Sigmoid colon (tissue), 7 donors: ENCODE data around the gene NUDT1. TPM values are rescaled to one million over a fixed set of nuclear protein-coding genes. Genes with fewer than 3 reads are reported as not detected.

Experiments
- DNase-seq: peaks from one replicate; pipeline ENCODE4 v3.0.0-alpha.2; 2019
- H3K27ac ChIP-seq, 4 donors: fragments of 200-600 bp; sonication (generic); one replicate each; pipeline ENCODE4 v1.5.1; 2016 to 2019; ENCODE audit warnings: mild to moderate bottlenecking in 1 of 4
- H3K27me3 ChIP-seq, 3 donors: fragments of 200-600 bp; sonication (generic); one replicate each; pipeline ENCODE4 v1.5.1; 2019; ENCODE audit warnings: mild to moderate bottlenecking in 1 of 3
- H3K36me3 ChIP-seq, 4 donors: fragments of 200-600 bp; sonication (generic); one replicate each; pipeline ENCODE4 v1.5.1; 2016 to 2019
- H3K4me1 ChIP-seq, 4 donors: fragments of 200-600 bp; sonication (generic); one replicate each; pipeline ENCODE4 v1.5.1; 2017 to 2019
- H3K4me3 ChIP-seq, 4 donors: fragments of 200-600 bp; sonication (generic); one replicate each; pipeline ENCODE4 v1.5.1; 2017 to 2019; ENCODE audit warnings: mild to moderate bottlenecking in 2 of 4, moderate library complexity in 1 of 4
- H3K9me3 ChIP-seq, 4 donors: fragments of 200-600 bp in 3 of 4; sonication (generic) in 3 of 4; one replicate each; pipeline versions ENCODE4 v1.5.1 to v1.6.1; 2013 to 2019
- EP300 ChIP-seq, 4 donors: sonication (generic); formaldehyde crosslinking; IDR thresholded peaks; one replicate each; pipeline ENCODE4 v1.6.1; 2017; ENCODE audit warnings: antibody characterized with exemption in 4 of 4
- POLR2A ChIP-seq, 2 donors: fragments of 450-650 bp; IDR thresholded peaks; one replicate each; pipeline ENCODE4 v1.6.1; 2016; ENCODE audit warnings: antibody characterized with exemption in 2 of 2, mild to moderate bottlenecking in 2 of 2, moderate library complexity in 2 of 2
- POLR2AphosphoS5 ChIP-seq, 4 donors: sonication (generic); formaldehyde crosslinking; IDR thresholded peaks; one replicate each; pipeline ENCODE4 v1.6.1; 2017; ENCODE audit warnings: antibody characterized with exemption in 4 of 4
- WGBS, 2 donors: extraction: QIAGEN DNeasy Blood & Tissue Kit; methylation state at CpG; one replicate each; pipeline ENCODE4 v1.1.7; 2013; 5-methylcytosine and 5-hydroxymethylcytosine counted together
- intact Hi-C: fragments of 100-400 bp; cut with DNase I; formaldehyde crosslinking; loops from one replicate; pipeline ENCODE4 v1.15.1; 2023
- polyA plus RNA-seq, 3 donors: library from polyadenylated mRNA; stranded (reverse); fragments of 200-250 nt; gene quantifications; one replicate each; pipeline ENCODE4 v1.2.3, GENCODE V29; 2013
- total RNA-seq, 4 donors: library from RNA; depleted of rRNA; stranded (reverse); fragments of >200 nt; gene quantifications; one replicate each; pipeline ENCODE4 v1.1.0, GENCODE V29; 2016
- TF ChIP-seq, protein P1 (sequence below), 4 experiments: fragments of 450-650 bp in 3 of 4; fragments of 200-600 bp in 1 of 4; IDR thresholded peaks; one replicate each; pipeline ENCODE4 v1.5.1; 2016 to 2019; ENCODE audit warnings: antibody characterized with exemption in 4 of 4, mild to moderate bottlenecking in 3 of 4, moderate library complexity in 2 of 4
- donor health status: healthy with polysubstance abuse.
- donor health status: Bipolar disorder and iron deficiency.
- donor health status: healthy.

NUDT1 gene
- total and polyA plus RNA-seq, 7 donors = 13.3 to 46.9 (median 27.0) TPM

DNA sequence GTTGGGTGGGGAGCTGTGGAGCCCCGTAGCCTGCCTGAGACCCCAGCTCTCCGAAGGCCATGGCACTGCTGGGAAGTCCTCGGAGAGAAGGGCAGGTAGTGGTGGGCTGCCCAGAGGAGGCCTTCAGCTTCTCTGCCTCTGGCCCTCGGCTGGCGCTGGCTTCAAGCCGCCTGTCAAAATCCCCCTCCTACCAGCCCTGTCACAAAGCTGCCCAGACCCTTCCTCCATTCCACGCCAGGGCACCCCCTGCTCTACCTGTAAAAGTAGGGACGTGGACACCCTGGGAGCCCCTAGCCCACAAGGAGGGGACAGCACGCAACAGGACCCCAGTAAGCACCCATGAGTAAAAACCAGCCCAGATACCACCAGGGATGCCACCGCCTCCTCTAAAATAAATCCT is 40.9 kb upstream of the NUDT1 start:
- WGBS, 2 donors = 96 to 99% methylated on average over 10 of the region's 10 CpGs
- Histone ChIP-seq H3K9me3 (no peaks in the 10 kb centered on the region), H3K4me1 (peaks cover 0 to 40% (median 36%) of the 10 kb centered on the region in 4 donors), H3K36me3 (peaks cover 0 to 28% (median 11%) of the 10 kb centered on the region in 4 donors), H3K27ac (no peak overlapping the region), H3K4me3 (no peak overlapping the region), H3K27me3 (no peaks in the 10 kb centered on the region)
- intact Hi-C loops = loop anchor here (10.0 kb wide), 1 partner anchor 386 kb away; no protein-coding TSS in a partner anchor
- DNase-seq = no peak
- TF ChIP-seq, protein P1, sequence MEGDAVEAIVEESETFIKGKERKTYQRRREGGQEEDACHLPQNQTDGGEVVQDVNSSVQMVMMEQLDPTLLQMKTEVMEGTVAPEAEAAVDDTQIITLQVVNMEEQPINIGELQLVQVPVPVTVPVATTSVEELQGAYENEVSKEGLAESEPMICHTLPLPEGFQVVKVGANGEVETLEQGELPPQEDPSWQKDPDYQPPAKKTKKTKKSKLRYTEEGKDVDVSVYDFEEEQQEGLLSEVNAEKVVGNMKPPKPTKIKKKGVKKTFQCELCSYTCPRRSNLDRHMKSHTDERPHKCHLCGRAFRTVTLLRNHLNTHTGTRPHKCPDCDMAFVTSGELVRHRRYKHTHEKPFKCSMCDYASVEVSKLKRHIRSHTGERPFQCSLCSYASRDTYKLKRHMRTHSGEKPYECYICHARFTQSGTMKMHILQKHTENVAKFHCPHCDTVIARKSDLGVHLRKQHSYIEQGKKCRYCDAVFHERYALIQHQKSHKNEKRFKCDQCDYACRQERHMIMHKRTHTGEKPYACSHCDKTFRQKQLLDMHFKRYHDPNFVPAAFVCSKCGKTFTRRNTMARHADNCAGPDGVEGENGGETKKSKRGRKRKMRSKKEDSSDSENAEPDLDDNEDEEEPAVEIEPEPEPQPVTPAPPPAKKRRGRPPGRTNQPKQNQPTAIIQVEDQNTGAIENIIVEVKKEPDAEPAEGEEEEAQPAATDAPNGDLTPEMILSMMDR (IDR thresholded peaks at IDR 0.05) = no peak
- TF ChIP-seq POLR2AphosphoS5 (IDR thresholded peaks at IDR 0.05) = no peak

- no peak for DNase-seq
- no peak overlapping the region for H3K27ac ChIP-seq
- intact Hi-C loops = loop anchor here (10.0 kb wide), 1 partner anchor 387 kb away; no protein-coding TSS in a partner anchor
Measured at GRCh38 chr7:2201686-2202360, 40.2 kb upstream of the NUDT1 start.

GRCh38 chr7:2202361-2202761 is 39.7 kb upstream of the NUDT1 start:
- no peaks in the 10 kb centered on the region for H3K9me3 ChIP-seq
- peaks cover 0 to 26% (median 11%) of the 10 kb centered on the region in 4 donors for H3K36me3 ChIP-seq
- intact Hi-C loops = loop anchor here (10.0 kb wide), 1 partner anchor 388 kb away; no protein-coding TSS in a partner anchor
- DNase-seq = peak; percentile 58
- H3K27me3 ChIP-seq = no peaks in the 10 kb centered on the region
- H3K27ac ChIP-seq = no peak overlapping the region
- H3K4me1 ChIP-seq = peaks cover 0 to 40% (median 36%) of the 10 kb centered on the region in 4 donors
- TF ChIP-seq POLR2AphosphoS5 (IDR thresholded peaks at IDR 0.05) = no peak
- TF ChIP-seq, protein P1 (IDR thresholded peaks at IDR 0.05) = no peak
- TF ChIP-seq POLR2A (IDR thresholded peaks at IDR 0.05) = no peak
- no peak for TF ChIP-seq EP300 (IDR thresholded peaks at IDR 0.05)
- whole genome bisulfite sequencing, 2 donors = 90 to 92% methylated on average over 14 of the region's 14 CpGs
- no peak overlapping the region for H3K4me3 ChIP-seq

More at GRCh38 chr7:2201686-2202360, 40.2 kb upstream of the NUDT1 start:
- Histone ChIP-seq H3K4me1 (peaks cover 0 to 40% (median 36%) of the 10 kb centered on the region in 4 donors), H3K36me3 (peaks cover 0 to 23% (median 9%) of the 10 kb centered on the region in 4 donors), H3K9me3 (no peaks in the 10 kb centered on the region), H3K27me3 (no peaks in the 10 kb centered on the region), H3K4me3 (no peak overlapping the region)
- TF ChIP-seq, protein P1 (IDR thresholded peaks at IDR 0.05) = no peak
- TF ChIP-seq EP300 (IDR thresholded peaks at IDR 0.05) (no peak), POLR2AphosphoS5 (IDR thresholded peaks at IDR 0.05) (no peak), POLR2A (IDR thresholded peaks at IDR 0.05) (no peak)
- 87 to 93% methylated on average over 31 of the region's 31 CpGs for WGBS, 2 donors

DNA sequence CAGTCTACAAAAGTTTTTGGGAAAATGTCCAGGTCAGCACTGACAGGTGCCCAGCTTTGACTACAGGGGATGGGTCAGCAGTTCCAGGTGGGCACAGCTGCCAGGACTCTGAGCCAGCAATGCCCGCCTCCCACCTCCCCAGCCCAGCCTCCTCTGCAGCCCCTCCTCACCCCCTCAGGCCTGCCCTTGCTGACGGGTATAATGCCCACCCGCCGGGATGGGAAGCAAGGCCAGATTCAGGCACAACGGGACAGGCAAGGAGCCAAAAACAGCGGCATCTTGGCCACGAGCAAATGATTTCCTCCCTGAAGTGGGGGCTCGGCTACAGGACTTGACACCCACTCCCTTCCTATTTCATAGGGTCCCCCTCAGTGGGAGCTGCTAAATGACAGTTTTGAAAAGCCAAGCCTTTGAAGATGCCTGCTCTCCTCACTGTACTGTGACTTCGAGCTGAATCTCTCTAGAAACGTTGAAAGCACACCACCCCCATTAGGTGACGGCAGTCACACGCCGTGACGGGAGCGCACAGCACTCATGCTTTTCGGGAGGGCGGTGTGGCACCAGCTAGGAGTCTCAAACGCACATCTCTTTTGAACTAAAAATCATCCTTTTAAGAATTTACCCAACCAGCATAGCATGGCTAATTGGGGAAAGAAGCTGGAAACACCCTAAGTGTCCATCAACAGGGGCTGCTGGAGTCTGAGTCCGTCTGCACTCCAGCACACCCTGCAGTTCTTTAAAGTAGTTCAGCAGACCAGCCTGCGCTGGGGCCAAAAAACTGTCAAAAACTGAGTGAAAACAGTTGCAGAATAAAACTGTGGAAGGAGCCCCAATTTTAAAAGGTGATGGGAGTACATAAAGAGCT is 38.9 kb upstream of the NUDT1 start:
- no peaks in the 10 kb centered on the region for H3K27me3 ChIP-seq
- peak overlapping the region in 3 of 4 donors; percentile 40 to 65 (median 60) for H3K27ac ChIP-seq
- peaks cover 0 to 34% (median 13%) of the 10 kb centered on the region in 4 donors for H3K36me3 ChIP-seq
- intact Hi-C loops = loop anchor here (1.0 to 10.0 kb wide), 2 partner anchors 28 to 388 kb away; no protein-coding TSS in a partner anchor
- WGBS, 2 donors = 90 to 91% methylated on average over 20 of the region's 20 CpGs
- peak in 3 of 4 donors; percentile 16 to 81 (median 71) for TF ChIP-seq POLR2AphosphoS5 (IDR thresholded peaks at IDR 0.05)
- TF ChIP-seq POLR2A (IDR thresholded peaks at IDR 0.05) = no peak
- TF ChIP-seq, protein P1 (IDR thresholded peaks at IDR 0.05) = peak in 1 of 4 experiments; percentile 15
- H3K9me3 ChIP-seq = no peaks in the 10 kb centered on the region
- H3K4me3 ChIP-seq = no peak overlapping the region
- H3K4me1 ChIP-seq = peaks cover 0 to 40% (median 36%) of the 10 kb centered on the region in 4 donors
- peak; percentile 67 for DNase-seq
